Activated naive CD4-positive, alpha-beta T cell treated with anti-CD3 and anti-CD28 coated beads, Interleukin-2, amount 50 U/mL, for 24 hours (primary cell): ENCODE measurements around the gene PRKACA.
A peak's percentile ranks its signal among the peaks of the same experiment; 100 is the strongest.
"Not testable (repeated sequence)": the region's sequence is repeated elsewhere in the genome, so short reads cannot be mapped to it uniquely, and the experiment has no call there.

Experiments used
- H3K27ac Mint-ChIP-seq: one replicate; pipeline ENCODE4 v1.8.0; 2021; ENCODE audit warnings: mild to moderate bottlenecking, mixed read lengths
- H3K27me3 Mint-ChIP-seq: one replicate; pipeline ENCODE4 v1.8.0; 2021; ENCODE audit warnings: mixed read lengths
- H3K36me3 Mint-ChIP-seq: one replicate; pipeline ENCODE4 v1.8.0; 2021; ENCODE audit warnings: mixed read lengths
- H3K4me1 Mint-ChIP-seq: one replicate; pipeline ENCODE4 v1.8.0; 2021; ENCODE audit warnings: mixed read lengths
- H3K4me3 Mint-ChIP-seq: one replicate; pipeline ENCODE4 v1.8.0; 2021; ENCODE audit warnings: mild to moderate bottlenecking, mixed read lengths
- H3K9me3 Mint-ChIP-seq: one replicate; pipeline ENCODE4 v1.8.0; 2021; ENCODE audit warnings: mixed read lengths

The PRKACA gene

DNA sequence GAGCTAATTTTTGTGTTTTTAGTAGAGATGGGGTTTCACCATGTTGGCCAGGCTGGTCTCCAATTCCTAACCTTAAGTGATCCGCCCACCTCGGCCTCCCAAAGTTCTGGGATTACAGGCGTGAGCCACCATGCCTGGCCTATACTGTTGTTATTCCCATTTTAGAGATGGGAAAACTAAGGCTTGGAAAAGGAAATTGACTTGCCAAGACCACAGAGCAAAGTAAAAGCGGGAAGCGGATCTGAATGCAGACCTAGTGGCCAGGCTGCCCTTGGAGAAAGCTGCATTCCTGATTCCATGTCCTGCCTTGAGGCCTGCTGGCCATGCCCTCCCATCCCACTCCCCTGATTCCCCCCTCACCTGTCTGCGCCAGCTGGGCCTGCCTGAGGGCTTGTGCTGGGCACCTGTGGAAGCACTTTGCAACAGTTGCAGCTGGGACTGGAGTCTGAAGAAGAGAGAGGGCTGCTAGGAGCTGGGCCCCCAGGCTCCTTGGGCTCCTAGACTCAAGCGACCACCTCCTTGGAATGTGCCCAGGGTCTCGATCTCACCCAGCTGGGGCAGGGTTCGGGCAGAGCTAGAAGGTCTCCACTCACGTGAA lies 61.4 kb downstream of the PRKACA start:
- Mint-ChIP-seq H3K36me3 (peaks cover 12% of the 10 kb centered on the region), H3K4me1 (peaks cover 22% of the 10 kb centered on the region), H3K27me3 (peaks cover 21% of the 10 kb centered on the region), H3K4me3 (no peak overlapping the region), H3K27ac (no peak overlapping the region), H3K9me3 (no peaks in the 10 kb centered on the region)

DNA sequence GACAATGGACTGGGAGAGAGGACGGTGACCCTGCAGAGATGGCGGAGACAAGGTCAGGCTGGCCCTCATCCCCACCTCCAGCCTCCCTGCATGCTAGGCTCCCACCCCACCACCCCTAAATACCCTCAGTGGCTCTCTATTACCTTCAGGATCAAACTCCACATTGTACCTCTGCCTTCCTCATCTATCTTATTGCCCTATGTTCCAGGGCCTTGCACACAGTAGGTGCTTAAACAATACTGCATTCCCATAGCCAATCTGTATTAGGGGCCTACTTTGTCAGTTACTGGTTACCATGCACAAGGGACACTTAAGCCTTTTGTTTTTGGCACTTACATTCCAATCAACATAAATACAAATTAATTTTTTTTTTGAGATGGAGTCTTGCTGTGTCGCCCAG lies 62.2 kb downstream of the PRKACA start:
- Mint-ChIP-seq H3K4me3 (no peak overlapping the region), H3K27ac (peak overlapping the region; percentile 79), H3K4me1 (peaks cover 22% of the 10 kb centered on the region), H3K27me3 (peaks cover 21% of the 10 kb centered on the region), H3K9me3 (no peaks in the 10 kb centered on the region), H3K36me3 (peaks cover 13% of the 10 kb centered on the region)

DNA sequence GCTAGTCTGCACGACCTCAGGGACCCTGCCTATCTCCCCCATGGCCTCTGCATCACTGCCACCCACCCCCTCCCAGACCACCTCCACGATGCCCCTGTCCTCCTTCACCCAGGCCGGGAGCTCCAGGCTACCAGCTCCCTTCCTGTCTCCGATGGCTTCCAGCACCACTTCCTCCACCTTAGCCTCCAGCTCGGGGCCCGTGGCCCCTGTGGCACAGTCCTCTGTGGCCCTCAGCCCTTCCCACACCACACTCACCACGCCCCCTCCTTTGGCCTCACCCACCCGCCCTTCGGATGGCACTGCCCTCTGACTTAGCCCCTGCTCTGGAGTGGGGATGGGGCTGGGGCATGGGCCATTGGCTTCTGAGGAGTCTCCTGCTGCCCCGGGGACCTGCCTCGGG lies 62.8 kb downstream of the PRKACA start:
- peaks cover 20% of the 10 kb centered on the region for H3K4me1 Mint-ChIP-seq
- peaks cover 16% of the 10 kb centered on the region for H3K27me3 Mint-ChIP-seq
- no peaks in the 10 kb centered on the region for H3K9me3 Mint-ChIP-seq
- H3K4me3 Mint-ChIP-seq, result no peak overlapping the region
- H3K36me3 Mint-ChIP-seq, result peaks cover 14% of the 10 kb centered on the region
- no peak overlapping the region for H3K27ac Mint-ChIP-seq

DNA sequence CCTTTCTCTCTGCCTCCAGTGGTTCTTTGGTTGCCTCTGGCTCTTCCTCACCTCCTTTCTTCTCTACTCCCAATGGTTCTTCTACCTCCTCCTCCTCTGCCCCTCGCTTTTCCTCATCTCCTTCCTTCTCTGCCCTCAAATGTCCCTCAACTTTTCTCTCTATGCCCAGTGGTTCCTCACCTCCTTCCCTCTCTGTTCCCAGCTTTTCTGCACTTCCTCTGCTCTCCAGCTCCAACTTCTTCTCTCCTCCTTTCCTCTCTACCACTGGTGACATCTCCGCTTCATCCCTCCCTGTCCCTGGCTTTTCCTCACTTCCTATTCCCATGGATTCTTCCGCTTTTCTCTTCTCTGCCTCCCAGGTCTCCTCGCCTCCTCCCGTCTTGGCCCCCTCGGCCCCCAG lies 63.5 kb downstream of the PRKACA start:
- Mint-ChIP-seq H3K36me3 (peaks cover 14% of the 10 kb centered on the region), H3K27ac (peak overlapping the region; percentile 86), H3K4me3 (no peak overlapping the region), H3K27me3 (peaks cover 14% of the 10 kb centered on the region), H3K9me3 (no peaks in the 10 kb centered on the region), H3K4me1 (peaks cover 17% of the 10 kb centered on the region)

DNA sequence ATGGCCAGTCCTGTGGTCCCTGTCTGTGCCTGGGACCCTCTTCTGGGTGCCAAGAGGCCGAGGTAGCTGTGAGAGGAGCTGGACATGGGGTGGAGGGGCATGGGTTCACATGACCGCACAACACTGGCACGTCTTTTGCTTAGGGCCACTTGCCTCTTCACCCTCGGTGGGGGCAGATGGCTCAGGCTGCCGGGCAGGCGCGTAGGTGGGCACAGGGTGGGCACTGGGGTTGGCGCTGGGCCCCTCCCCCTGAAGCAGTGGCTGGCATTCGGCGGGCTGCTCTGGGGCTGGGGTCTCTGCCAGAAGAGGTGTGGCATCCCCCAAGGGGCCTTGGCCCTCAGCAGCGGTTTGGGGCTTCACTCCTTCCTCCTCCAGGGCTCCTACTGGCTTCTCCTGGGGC lies 64.1 kb downstream of the PRKACA start:
- Mint-ChIP-seq H3K27me3 (peaks cover 9% of the 10 kb centered on the region), H3K27ac (no peak overlapping the region), H3K4me3 (no peak overlapping the region), H3K36me3 (peaks cover 16% of the 10 kb centered on the region), H3K4me1 (peaks cover 16% of the 10 kb centered on the region), H3K9me3 (no peaks in the 10 kb centered on the region)

- Mint-ChIP-seq H3K27ac (no peak overlapping the region), H3K4me1 (peaks cover 15% of the 10 kb centered on the region), H3K27me3 (peaks cover 5% of the 10 kb centered on the region), H3K4me3 (no peak overlapping the region), H3K36me3 (peaks cover 18% of the 10 kb centered on the region), H3K9me3 (no peaks in the 10 kb centered on the region)
Observed at GRCh38 chr19:14053032-14053431, 64.5 kb downstream of the PRKACA start.

DNA sequence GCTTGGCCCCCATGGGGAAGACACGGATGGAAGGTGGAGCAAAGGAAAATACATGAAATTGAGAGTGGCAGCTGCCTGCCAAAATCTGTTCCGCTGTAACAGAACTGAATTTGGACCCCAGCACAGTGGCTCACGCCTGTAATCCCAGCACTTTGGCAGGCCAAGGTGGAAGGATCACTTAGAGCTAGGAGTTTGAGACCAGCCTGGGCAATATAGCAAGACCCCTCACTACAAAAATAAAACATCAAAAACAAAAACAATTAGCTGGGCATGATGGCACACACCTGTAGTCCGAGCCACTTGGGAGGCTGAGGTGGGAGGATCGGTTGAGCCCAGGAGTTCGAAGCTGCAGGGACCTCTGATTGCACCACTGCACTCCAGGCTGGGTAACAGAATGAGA lies 65.1 kb downstream of the PRKACA start:
- Mint-ChIP-seq H3K4me1 (peaks cover 10% of the 10 kb centered on the region), H3K4me3 (no peak overlapping the region), H3K27me3 (no peaks in the 10 kb centered on the region), H3K27ac (peak overlapping the region; percentile 75), H3K36me3 (peaks cover 18% of the 10 kb centered on the region), H3K9me3 (no peaks in the 10 kb centered on the region)

DNA sequence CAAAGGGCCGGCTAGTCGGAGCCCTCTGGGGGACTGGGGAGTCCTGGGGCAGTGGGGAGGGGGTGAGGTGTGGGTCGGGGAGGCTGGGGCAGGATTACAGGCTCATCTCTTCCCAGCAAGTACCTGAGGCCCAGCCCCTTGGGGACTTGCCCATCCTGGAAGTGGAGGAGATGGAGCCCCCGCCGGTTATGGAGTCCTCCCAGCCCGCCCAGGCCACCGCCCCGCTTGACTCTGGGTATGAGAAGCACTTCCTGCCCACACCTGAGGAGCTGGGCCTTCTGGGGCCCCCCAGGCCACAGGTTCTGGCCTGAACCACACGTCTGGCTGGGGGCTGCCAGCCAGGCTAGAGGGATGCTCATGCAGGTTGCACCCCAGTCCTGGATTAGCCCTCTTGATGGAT lies 65.6 kb downstream of the PRKACA start:
- H3K4me1 Mint-ChIP-seq, result peaks cover 10% of the 10 kb centered on the region
- no peaks in the 10 kb centered on the region for H3K9me3 Mint-ChIP-seq
- peak overlapping the region; percentile 75 for H3K27ac Mint-ChIP-seq
- no peak overlapping the region for H3K4me3 Mint-ChIP-seq
- H3K36me3 Mint-ChIP-seq, result peaks cover 18% of the 10 kb centered on the region
- H3K27me3 Mint-ChIP-seq, result no peaks in the 10 kb centered on the region

GRCh38 chr19:14050961-14051360 lies 66.6 kb downstream of the PRKACA start:
- not testable (repeated sequence) for H3K9me3 Mint-ChIP-seq, H3K27ac Mint-ChIP-seq, H3K4me3 Mint-ChIP-seq, H3K27me3 Mint-ChIP-seq, H3K4me1 Mint-ChIP-seq
- H3K36me3 Mint-ChIP-seq, result peaks cover 18% of the 10 kb centered on the region

GRCh38 chr19:14050512-14050911 lies 67.0 kb downstream of the PRKACA start:
- Mint-ChIP-seq H3K36me3 (peaks cover 18% of the 10 kb centered on the region), H3K27ac (no peak overlapping the region), H3K4me3 (no peak overlapping the region), H3K4me1 (peaks cover 10% of the 10 kb centered on the region), H3K27me3 (no peaks in the 10 kb centered on the region), H3K9me3 (no peaks in the 10 kb centered on the region)

GRCh38 chr19:14048443-14049153 lies 69.0 kb downstream of the PRKACA start:
- H3K27ac Mint-ChIP-seq, result no peak overlapping the region

DNA sequence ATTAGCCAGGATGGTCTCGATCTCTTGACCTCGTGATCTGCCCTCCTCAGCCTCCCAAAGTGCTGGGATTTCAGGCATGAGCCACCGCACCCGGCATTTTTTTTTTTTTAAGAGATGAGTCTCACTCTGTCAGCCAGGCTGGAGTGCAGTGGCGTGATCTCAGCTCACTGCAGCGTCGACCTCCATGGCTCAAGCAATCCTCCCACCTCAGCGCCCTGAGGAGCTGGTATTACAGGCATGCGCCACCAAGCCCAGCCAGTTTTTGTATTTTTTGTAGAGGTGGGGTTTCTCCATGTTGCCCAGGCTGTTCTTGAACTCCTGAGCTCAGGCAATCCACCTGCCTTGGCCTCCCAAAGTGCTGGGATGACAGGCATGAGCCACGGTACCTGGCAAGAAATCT lies 69.7 kb downstream of the PRKACA start:
- H3K9me3 Mint-ChIP-seq, H3K4me3 Mint-ChIP-seq, H3K4me1 Mint-ChIP-seq, H3K27ac Mint-ChIP-seq, H3K27me3 Mint-ChIP-seq: not testable (repeated sequence)
- H3K36me3 Mint-ChIP-seq, result peaks cover 17% of the 10 kb centered on the region

More at GRCh38 chr19:14048443-14049153, 69.0 kb downstream of the PRKACA start:
- Mint-ChIP-seq H3K4me3 (no peak overlapping the region), H3K36me3 (peaks cover 15% of the 10 kb centered on the region), H3K4me1 (peaks cover 6% of the 10 kb centered on the region), H3K27me3 (no peaks in the 10 kb centered on the region), H3K9me3 (no peaks in the 10 kb centered on the region)

GRCh38 chr19:14042659-14043608 lies 74.6 kb downstream of the PRKACA start:
- H3K36me3 Mint-ChIP-seq, H3K4me1 Mint-ChIP-seq, H3K9me3 Mint-ChIP-seq, H3K27me3 Mint-ChIP-seq, H3K4me3 Mint-ChIP-seq: not testable (repeated sequence)
- peak overlapping the region; percentile 51 for H3K27ac Mint-ChIP-seq
